HCT116 (cell line): ENCODE data around the gene RPTOR. TPM values are rescaled to one million over a fixed set of nuclear protein-coding genes. Genes with fewer than 3 reads are reported as not detected.

ENCODE experiments used
- ATAC-seq: fragments of 200-7000 bp; cut with Tn5 transposase; 2 replicates; pipeline ENCODE4 v1.9.1; 2020; ENCODE audit warnings: mild to moderate bottlenecking, moderate library complexity
- BruUV-seq: library from RNA; stranded (reverse); fragments of 400-500 nt; replicated peaks from 2 replicates; lab custom pipeline; 2021; lab: Mats Ljungman, UMichigan
- CTCF ChIA-PET: fragments of 300-600 bp; sonication (Branson Sonifier 250); formaldehyde crosslinking; loops from one replicate; lab custom pipeline; 2021; ENCODE audit warnings: antibody characterized with exemption; lab: Charles Lee
- POLR2A ChIA-PET: fragments of 300-600, 350-600 bp; sonication (Branson Sonifier 250); formaldehyde crosslinking; loops from one replicate; lab custom pipeline; 2021; ENCODE audit warnings: antibody characterized with exemption; lab: Charles Lee
- RAD21 ChIA-PET, 2 experiments: fragments of 300-600 bp; sonication (Branson Sonifier 250); formaldehyde crosslinking; loops; one replicate each; lab custom pipeline; 2023; ENCODE audit warnings: low total read pairs in 2 of 2; ENCODE audit not compliant: uncharacterized antibody in 2 of 2, unreplicated experiment in 2 of 2, low non-redundant PET in 1 of 2; lab: Charles Lee
- DNase-seq: peaks from one replicate; pipeline ENCODE4 v3.0.0-alpha.2; 2010; ENCODE audit warnings: low read depth, low spot score
- H2AFZ ChIP-seq: fragments of 200-600 bp; shearing (Covaris generic), sonication (generic); 2 replicates; pipeline ENCODE4 v1.6.1; 2017; ENCODE audit warnings: low read depth, mixed run types, mixed read lengths, antibody characterized with exemption, low read length; ENCODE audit not compliant: poor library complexity, severe bottlenecking
- H3K27ac ChIP-seq: 2 replicates; pipeline ENCODE4 v1.5.1; 2012; ENCODE audit warnings: low read depth, low read length
- H3K27me3 ChIP-seq: fragments of 200-600 bp; sonication (generic); 2 replicates; pipeline ENCODE4 v1.6.1; 2016; ENCODE audit warnings: mixed run types, low read length, mixed read lengths; ENCODE audit not compliant: insufficient read depth
- H3K36me3 ChIP-seq, 2 experiments: fragments of 200-500 bp in 1 of 2; fragments of 200-600 bp in 1 of 2; sonication (Bioruptor generic) in 1 of 2; sonication (generic) in 1 of 2; 2 replicates each; pipeline versions ENCODE4 v1.5.1 to v1.6.1; 2014 to 2016; ENCODE audit warnings: low read length in 2 of 2, inconsistent platforms in 1 of 2, mixed read lengths in 1 of 2, mixed run types in 1 of 2; ENCODE audit not compliant: insufficient read depth in 2 of 2, control insufficient read depth in 1 of 2
- H3K4me1 ChIP-seq, 2 experiments: fragments of 200-600 bp in 1 of 2; sonication (generic) in 1 of 2; 2 replicates each; pipeline versions ENCODE4 v1.5.1 to v1.6.1; 2012 to 2017; ENCODE audit warnings: low read length in 2 of 2, inconsistent platforms in 1 of 2, mild to moderate bottlenecking in 1 of 2, mixed read lengths in 1 of 2, mixed run types in 1 of 2, moderate library complexity in 1 of 2; ENCODE audit not compliant: insufficient read depth in 2 of 2, control insufficient read depth in 1 of 2
- H3K4me2 ChIP-seq: fragments of 200-600 bp; sonication (generic); 2 replicates; pipeline ENCODE4 v1.6.1; 2017; ENCODE audit warnings: mixed run types, low read length, mixed read lengths
- H3K4me3 ChIP-seq, 2 experiments: fragments of 200-600 bp in 1 of 2; sonication (generic) in 1 of 2; replicated peaks in 1 of 2; 2 replicates each; pipeline ENCODE4 v1.5.1; 2011 to 2016; ENCODE audit warnings: low read length in 2 of 2, control low read depth in 1 of 2, low read depth in 1 of 2, mild to moderate bottlenecking in 1 of 2, mixed read lengths in 1 of 2, mixed run types in 1 of 2
- H3K79me2 ChIP-seq: fragments of 200-600 bp; sonication (generic); 2 replicates; pipeline ENCODE4 v1.6.1; 2017; ENCODE audit warnings: mild to moderate bottlenecking, mixed run types, low read length, moderate library complexity, mixed read lengths; ENCODE audit not compliant: insufficient read depth
- H3K9ac ChIP-seq: fragments of 200-600 bp; sonication (generic); 2 replicates; pipeline ENCODE4 v1.6.1; 2016; ENCODE audit warnings: low read length, mixed read lengths
- H3K9me2 ChIP-seq: fragments of 200-600 bp; sonication (generic), shearing (Covaris generic); 2 replicates; pipeline ENCODE4 v1.6.1; 2017; ENCODE audit warnings: mixed run types, mild to moderate bottlenecking, moderate library complexity; ENCODE audit not compliant: insufficient read depth
- H3K9me3 ChIP-seq, 2 experiments: fragments of 200-500 bp in 1 of 2; fragments of 200-600 bp in 1 of 2; sonication (Bioruptor generic) in 1 of 2; sonication (generic) in 1 of 2; 2 replicates each; pipeline ENCODE4 v1.6.1; 2014 to 2017; ENCODE audit warnings: low read length in 2 of 2, mixed read lengths in 2 of 2, inconsistent platforms in 1 of 2, low read depth in 1 of 2, mild to moderate bottlenecking in 1 of 2, mixed run types in 1 of 2, moderate library complexity in 1 of 2; ENCODE audit not compliant: control insufficient read depth in 1 of 2, insufficient read depth in 1 of 2
- H4K20me1 ChIP-seq: fragments of 200-600 bp; sonication (generic), shearing (Covaris generic); 2 replicates; pipeline ENCODE4 v1.6.1; 2017; ENCODE audit warnings: mixed run types, mild to moderate bottlenecking, moderate library complexity; ENCODE audit not compliant: insufficient read depth
- ATF3 ChIP-seq: IDR thresholded peaks from 2 replicates; pipeline ENCODE4 v1.6.1; 2012
- CBX3 ChIP-seq: IDR thresholded peaks from 2 replicates; pipeline ENCODE4 v1.6.1; 2012; ENCODE audit warnings: low read depth
- EGR1 ChIP-seq: IDR thresholded peaks from 2 replicates; pipeline ENCODE4 v1.6.1; 2012; ENCODE audit warnings: low read depth
- MAX ChIP-seq: IDR thresholded peaks from 2 replicates; pipeline ENCODE4 v1.6.1; 2012
- POLR2A ChIP-seq: IDR thresholded peaks from 2 replicates; pipeline ENCODE4 v1.7.0; 2011; ENCODE audit warnings: borderline replicate concordance; ENCODE audit not compliant: insufficient read depth, insufficient read length; ENCODE audit errors: extremely low read depth
- SIN3A ChIP-seq: IDR thresholded peaks from 2 replicates; pipeline ENCODE4 v1.6.1; 2012; ENCODE audit warnings: low read depth
- SRF ChIP-seq: IDR thresholded peaks from 2 replicates; pipeline ENCODE4 v1.6.1; 2012; ENCODE audit warnings: low read depth
- ZNF274 ChIP-seq: fragments of 200-500 bp; sonication (Bioruptor generic); IDR thresholded peaks from 2 replicates; pipeline ENCODE4 v1.6.1; 2014; ENCODE audit warnings: mild to moderate bottlenecking, low read depth, low read length, inconsistent platforms
- intact Hi-C: fragments of 100-400 bp; cut with micrococcal nuclease; formaldehyde crosslinking; loops from 2 replicates; pipeline ENCODE4 v1.10.0; 2022
- total RNA-seq: library from RNA; stranded (reverse); gene quantifications from one replicate; pipeline ENCODE4 v1.2.1, GENCODE V29; 2021; ENCODE audit not compliant: unreplicated experiment

Gene RPTOR
- total RNA-seq, 1 experiment from 2014 or later, result 69.5 TPM

DNA sequence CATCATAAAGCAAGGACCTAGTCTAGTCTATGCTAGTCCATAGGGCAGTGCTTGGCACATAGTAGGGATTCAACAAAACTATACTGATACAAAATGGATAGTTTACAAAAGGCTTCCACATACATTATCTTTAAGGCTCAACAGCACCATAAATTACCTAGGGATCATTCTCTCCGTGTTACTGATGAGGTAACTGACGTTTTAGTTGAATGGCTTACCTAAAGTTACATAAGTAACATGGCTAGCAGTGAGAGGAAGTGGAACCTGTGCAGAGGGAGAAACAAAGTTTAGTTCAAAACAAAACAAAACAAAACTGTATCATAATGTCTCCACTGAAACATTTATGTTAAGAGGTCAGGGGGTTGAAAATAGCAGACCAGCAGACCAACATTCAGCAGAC lies 7.9 kb downstream of the RPTOR start:
- Histone ChIP-seq H2AFZ (no peak overlapping the region), H3K27ac (no peak overlapping the region), H3K4me2 (no peak overlapping the region), H3K9me3 (no peaks in the 10 kb centered on the region), H3K27me3 (no peaks in the 10 kb centered on the region), H3K4me3 (no peak overlapping the region), H4K20me1 (peaks cover 21% of the 10 kb centered on the region; the same call in 1 of the 2 replicates), H3K9me2 (no peaks in the 10 kb centered on the region), H3K4me1 (peaks cover 0 to 7% of the 10 kb centered on the region in 2 experiments; a peak in 1 of 4 replicates), H3K9ac (no peak overlapping the region), H3K36me3 (peaks cover 0 to 17% of the 10 kb centered on the region in 2 experiments; a peak in 3 of 4 replicates), H3K79me2 (peaks cover 92% of the 10 kb centered on the region)
- TF ChIP-seq ATF3 (no peak), POLR2A (no peak), SRF (no peak)
- no TSS peak for BruUV-seq
- intact Hi-C loops, result no loop called here
- POLR2A ChIA-PET, result no interaction called here
- RAD21 ChIA-PET, result no interaction called here
- ATAC-seq, result no peak
- DNase-seq, result no peak
- CTCF ChIA-PET, result no interaction called here

DNA sequence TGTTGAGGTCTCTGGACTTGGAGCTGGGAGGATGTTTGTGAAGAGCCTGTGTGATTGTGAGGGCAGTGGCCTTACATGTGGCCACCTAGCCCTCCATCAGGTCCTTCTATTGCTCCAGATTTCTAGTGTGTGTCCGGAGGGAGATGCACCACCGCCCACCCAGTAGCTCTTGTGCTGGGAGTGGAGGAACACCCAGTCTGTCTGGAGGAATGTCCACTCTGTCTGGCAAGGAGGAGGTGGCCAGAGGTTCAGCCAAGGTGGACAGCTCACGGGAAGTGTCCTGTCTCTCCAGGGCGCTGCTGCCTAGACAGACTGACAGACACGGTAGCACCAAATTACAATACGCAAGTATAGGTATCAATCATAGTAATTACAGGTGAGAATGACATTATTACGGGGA lies 10.6 kb downstream of the RPTOR start:
- Histone ChIP-seq H3K36me3 (peaks cover 0 to 16% of the 10 kb centered on the region in 2 experiments; a peak in 3 of 4 replicates), H3K4me2 (no peak overlapping the region), H3K4me1 (no peaks in the 10 kb centered on the region), H2AFZ (no peak overlapping the region), H3K9ac (no peak overlapping the region), H3K27ac (no peak overlapping the region), H3K79me2 (peaks cover 91% of the 10 kb centered on the region), H3K9me2 (no peaks in the 10 kb centered on the region), H3K27me3 (no peaks in the 10 kb centered on the region), H3K4me3 (no peak overlapping the region), H3K9me3 (no peaks in the 10 kb centered on the region), H4K20me1 (peaks cover 9% of the 10 kb centered on the region; the same call in 1 of the 2 replicates)
- TF ChIP-seq SIN3A, result no peak
- no peak for TF ChIP-seq ZNF274
- TF ChIP-seq SRF, result no peak
- TF ChIP-seq EGR1, result no peak
- no peak for TF ChIP-seq CBX3
- TF ChIP-seq MAX, result no peak
- TF ChIP-seq POLR2A, result no peak
- ATAC-seq (no peak), DNase-seq (no peak)
- no TSS peak for BruUV-seq
- CTCF ChIA-PET, result interaction anchor here (0.8 kb wide), 1 partner anchor 14 kb away, joined by 3 read pairs; no protein-coding TSS in a partner anchor
- RAD21 ChIA-PET, result no interaction called here
- POLR2A ChIA-PET, result no interaction called here
- intact Hi-C loops, result no loop called here
